Choroid plexus epithelial cell (primary cell): ENCODE data around the gene ABCC6.

ENCODE experiments used
- DNase-seq: peaks from one replicate; pipeline ENCODE4 v3.0.0-alpha.2; 2010; ENCODE audit warnings: low read depth
- H3K4me3 ChIP-seq: 2 replicates; pipeline ENCODE4 v1.5.1; 2011; ENCODE audit warnings: low read depth, mild to moderate bottlenecking, control low read depth, low read length, moderate library complexity
- TF ChIP-seq, protein P1 (sequence below): conservative IDR thresholded peaks from 2 replicates; pipeline ENCODE4 v1.5.1; 2011; ENCODE audit warnings: low read depth, mild to moderate bottlenecking, control low read depth, inconsistent platforms, low read length, moderate library complexity

Gene ABCC6

DNA sequence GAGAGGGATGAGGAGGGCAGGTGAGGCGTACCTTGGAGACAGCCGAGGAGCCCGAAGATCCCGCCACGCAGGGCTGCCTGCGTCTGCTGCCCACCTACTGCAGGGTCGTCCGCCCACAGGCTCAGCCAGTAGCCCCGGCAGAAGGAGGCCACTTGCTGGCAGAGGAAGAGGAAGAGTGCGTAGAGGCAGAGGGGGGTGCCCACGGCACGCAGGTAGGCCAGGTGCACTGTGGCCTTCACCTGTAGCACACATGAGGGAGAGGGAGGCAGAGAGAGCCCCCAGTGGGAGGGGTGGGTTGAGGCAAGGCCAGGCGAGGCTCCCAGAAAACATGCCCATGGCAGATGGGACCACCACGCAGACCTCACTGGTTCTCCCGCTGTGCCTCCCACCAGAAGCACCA lies 53.7 kb downstream of the ABCC6 start:
- no peak for DNase-seq
- TF ChIP-seq, protein P1, sequence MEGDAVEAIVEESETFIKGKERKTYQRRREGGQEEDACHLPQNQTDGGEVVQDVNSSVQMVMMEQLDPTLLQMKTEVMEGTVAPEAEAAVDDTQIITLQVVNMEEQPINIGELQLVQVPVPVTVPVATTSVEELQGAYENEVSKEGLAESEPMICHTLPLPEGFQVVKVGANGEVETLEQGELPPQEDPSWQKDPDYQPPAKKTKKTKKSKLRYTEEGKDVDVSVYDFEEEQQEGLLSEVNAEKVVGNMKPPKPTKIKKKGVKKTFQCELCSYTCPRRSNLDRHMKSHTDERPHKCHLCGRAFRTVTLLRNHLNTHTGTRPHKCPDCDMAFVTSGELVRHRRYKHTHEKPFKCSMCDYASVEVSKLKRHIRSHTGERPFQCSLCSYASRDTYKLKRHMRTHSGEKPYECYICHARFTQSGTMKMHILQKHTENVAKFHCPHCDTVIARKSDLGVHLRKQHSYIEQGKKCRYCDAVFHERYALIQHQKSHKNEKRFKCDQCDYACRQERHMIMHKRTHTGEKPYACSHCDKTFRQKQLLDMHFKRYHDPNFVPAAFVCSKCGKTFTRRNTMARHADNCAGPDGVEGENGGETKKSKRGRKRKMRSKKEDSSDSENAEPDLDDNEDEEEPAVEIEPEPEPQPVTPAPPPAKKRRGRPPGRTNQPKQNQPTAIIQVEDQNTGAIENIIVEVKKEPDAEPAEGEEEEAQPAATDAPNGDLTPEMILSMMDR = no peak
- H3K4me3 ChIP-seq = no peak overlapping the region

DNA sequence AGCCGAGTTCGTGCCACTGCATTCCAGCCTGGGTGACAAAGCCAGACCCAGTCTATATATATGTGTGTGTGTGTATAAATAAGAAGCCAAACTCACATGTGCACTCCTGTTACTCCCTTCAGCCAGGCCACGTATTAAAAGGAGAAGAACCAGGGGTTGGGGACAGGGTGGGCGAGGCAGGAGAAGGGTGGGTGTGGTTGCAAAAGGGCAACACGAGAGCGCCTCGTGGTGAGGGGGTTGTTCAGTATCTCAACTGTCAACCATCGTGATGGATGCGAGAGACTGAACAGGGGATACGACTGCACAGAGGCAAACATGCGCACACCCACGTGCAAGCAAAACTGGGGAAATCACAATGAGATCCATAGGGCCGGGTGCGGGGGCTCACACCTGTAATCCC lies 54.9 kb downstream of the ABCC6 start:
- DNase-seq = no peak
- TF ChIP-seq, protein P1 = no peak
- no peak overlapping the region for H3K4me3 ChIP-seq

DNA sequence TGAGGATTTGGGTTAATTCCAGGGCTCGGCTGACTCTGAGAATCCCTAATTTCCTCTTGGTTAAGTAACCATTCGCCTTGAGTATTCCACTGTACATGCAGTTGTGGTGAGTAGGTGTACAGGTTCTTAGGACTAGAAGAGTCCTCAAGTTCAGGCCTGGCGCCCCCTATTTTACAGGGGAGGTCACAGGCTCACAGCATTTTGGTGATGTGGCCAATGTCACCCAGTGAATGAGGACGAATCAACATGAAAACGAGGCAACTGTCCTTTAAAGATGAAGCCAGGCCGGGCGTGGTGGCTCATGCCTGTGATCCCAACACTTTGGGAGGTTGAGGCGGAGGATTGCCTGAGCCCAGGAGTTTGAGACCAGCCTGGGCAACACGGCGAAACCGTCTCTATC lies 55.4 kb downstream of the ABCC6 start:
- no peak for DNase-seq
- TF ChIP-seq, protein P1 = no peak
- no peak overlapping the region for H3K4me3 ChIP-seq

DNA sequence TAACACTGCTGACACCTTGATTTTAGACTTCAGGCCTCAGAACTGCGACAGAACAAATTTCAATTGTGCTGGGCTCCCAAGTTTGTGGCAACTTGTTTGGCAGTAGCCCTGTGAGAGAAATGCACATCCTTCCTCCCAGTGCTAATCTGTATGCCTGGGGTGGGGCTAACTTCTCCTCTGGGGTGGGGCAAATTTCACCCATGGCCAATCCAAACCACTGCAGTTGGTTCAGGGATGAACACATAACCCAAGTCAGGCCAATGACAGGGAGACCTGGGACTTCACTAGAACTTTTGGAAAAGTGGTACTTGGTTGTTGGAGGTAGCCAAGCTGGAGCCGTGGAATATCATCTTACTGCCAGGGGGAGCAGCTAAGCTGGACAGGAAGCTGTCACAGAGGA lies 56.3 kb downstream of the ABCC6 start:
- no peak overlapping the region for H3K4me3 ChIP-seq
- DNase-seq = no peak
- TF ChIP-seq, protein P1 = no peak

DNA sequence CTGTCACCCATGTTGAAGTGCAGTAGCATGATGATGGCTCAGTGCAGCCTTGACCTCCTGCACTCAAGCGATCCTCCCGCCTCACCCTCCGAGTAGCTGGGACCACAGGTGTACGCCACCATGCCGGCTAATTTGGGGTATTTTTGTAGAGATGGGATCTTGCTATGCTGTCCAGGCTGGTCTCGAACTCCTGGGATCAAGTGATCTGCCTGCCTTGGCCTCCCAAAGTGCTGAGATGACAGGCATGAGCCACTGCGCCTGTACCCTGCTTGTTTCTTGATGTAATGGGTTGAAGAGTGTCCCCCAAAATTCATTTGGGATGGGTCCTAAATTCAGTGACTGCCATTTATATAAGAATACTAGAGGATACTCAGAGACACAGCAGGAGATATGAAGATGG lies 57.2 kb downstream of the ABCC6 start:
- TF ChIP-seq, protein P1 = no peak
- DNase-seq = no peak

DNA sequence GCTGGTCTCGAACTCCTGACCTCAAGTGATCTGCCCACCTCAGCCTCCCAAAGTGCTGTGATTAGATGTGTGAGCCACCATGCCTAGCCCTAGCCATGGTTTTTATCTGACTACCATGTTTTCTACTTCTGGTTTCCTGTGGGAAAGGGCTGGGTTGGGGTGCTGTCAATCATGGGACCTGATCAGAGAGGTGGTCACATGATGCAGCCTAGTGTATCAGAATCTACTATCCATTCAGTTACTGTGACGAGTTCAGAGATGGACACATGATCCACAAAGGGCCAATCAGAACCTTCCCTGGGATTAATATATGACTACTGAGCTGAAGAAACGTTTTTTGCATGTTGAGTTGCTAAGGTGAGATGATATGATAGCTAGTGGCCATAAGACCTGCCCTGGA lies 59.1 kb downstream of the ABCC6 start:
- no peak for DNase-seq
- TF ChIP-seq, protein P1 = no peak
- no peak overlapping the region for H3K4me3 ChIP-seq

More for the DNA sequence above, 57.2 kb downstream of the ABCC6 start:
- H3K4me3 ChIP-seq = no peak overlapping the region

DNA sequence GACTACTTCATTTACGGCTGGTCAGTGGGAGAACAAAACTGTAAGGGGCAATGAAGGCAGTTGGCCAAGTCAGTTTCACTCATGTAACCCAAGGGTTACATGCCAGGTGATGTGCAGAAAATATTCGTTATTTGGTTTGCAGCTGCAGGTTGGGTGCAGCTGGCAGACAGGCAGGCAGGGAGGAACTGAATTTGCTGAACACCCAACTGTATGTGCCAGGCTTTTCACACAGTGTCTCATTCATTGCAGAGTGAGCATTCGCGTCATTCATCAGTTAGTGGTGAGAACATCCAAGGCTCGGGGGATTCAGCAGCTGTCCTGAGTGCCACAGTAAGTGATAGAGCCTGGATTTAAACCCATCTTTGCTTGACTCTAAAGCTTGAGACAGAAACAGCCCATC lies 59.7 kb downstream of the ABCC6 start:
- TF ChIP-seq, protein P1 = no peak
- no peak overlapping the region for H3K4me3 ChIP-seq
- no peak for DNase-seq
